NCI-H1436 treated with DMSO at 0.1 percent for 48 hours (cell line): ENCODE measurements around the gene ADRB1.

ENCODE experiments used
- DNase-seq: peaks from one replicate; lab custom pipeline; 2025; lab: John Stamatoyannopoulos, UW

The ADRB1 gene

DNA sequence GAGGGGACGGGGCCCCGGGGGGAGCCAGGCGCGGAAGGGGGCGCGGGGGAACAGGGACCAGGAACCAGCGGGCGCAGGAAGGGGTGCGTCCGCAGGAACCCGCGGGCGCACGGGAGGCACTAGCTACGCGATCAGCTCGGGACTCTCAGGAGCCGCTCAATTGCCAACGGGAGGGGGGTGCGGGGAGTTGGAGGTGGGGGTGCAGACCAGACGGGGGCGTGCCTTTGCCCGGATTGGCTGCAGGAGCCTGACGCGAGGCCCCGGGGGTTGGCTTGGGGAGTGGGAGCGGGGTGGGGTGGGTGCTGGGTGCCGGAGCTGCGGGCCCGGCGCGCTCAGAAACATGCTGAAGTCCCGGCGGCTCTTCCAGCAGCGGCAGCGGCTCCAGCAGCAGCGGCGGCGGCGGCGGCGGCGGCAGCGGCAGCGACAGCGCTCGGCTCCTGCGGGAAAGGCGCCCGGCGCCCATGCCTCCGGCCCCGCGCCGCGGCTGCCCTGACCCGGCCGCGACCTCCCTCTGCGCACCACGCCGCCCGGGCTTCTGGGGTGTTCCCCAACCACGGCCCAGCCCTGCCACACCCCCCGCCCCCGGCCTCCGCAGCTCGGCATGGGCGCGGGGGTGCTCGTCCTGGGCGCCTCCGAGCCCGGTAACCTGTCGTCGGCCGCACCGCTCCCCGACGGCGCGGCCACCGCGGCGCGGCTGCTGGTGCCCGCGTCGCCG is at the start of gene ADRB1:
ADRB1 (plus strand) TSS at position 335 of the 715 bp plus-strand sequence; CDS start at position 602, 267 bp downstream.
- peak; percentile 12 for DNase-seq

DNA sequence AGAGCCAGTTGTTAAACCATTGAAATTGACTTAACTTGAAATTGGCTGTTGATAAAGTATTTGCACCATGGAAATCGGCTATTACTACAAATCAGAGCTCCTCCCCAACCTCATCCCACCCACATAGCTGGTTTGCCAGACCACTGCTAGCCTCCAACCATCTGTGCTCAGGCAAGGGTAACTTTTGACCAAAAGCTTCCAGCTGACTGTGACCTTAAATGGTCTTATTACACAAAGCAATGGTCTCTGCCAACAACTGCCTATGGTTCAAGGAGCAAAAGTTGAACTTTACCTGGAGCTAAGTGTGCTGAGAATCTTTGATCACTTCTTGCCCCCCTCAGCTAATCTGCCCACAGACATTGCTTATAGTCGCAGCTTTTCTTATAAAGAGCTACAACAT is 48.5 kb upstream of the ADRB1 start:
- no peak for DNase-seq

DNA sequence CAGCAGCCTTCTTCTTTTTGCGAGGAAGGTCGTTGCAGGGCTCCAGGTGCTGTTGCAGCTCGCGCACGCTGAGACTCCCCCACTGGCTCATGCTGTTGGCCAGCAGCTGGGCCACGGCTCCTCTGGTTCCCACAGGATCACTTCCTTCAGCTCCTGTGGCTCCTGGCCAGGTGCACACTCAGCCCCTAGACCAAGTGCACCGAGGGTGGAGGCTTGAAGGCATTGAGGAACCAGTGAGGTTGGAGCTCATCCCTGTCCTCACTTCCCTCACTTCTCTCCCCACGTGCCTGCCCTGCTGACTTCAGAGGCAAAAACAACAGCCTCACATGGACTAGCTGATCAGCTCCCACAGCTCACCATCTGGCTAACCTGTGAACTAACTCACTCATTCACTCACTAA is 46.2 kb upstream of the ADRB1 start:
- no peak for DNase-seq

DNA sequence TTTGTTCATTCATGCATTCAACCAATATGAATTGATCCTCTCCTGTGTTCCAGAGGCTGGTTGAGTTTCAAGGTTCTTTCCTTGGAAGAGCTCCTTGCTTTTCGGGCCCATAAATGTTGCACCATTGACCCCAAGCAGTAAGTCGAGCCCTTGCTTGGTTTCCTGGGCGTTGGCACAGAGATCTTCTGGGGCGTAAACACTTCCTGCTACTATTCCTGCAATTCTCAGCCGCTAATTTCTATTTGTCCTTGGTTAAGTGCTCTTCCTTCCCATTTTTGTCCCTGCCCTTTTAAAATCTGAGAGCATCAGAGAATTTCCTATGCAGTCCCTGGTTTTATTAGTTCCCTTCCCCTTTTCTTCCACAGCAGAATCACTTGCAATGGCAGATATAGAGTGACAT is 44.1 kb upstream of the ADRB1 start:
- no peak for DNase-seq

DNA sequence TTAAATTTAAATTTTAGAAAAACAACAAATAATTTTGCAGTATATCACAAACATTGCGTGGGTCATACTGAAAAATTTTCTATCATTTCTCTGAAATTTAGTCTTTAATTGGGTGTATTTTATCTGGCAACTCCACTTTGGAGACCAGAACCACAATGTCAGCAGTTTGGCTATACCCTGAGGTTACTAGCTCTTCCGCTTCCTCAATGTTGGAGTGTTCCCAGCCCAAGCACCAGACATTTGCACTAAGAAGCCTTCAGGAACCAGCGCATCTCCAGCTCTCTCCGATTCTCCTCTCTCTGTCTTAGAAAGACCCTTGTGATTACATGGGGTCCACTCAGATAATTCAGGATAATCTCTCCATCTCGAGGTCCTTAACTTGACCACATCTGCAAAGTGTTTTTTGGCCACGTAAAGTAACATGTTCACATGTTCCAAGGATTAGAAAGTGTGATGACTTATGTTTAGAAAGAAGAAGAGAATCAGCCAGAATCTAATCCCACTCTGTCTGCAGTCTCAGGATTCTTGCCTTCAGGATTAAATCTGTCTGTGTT is 43.1 kb upstream of the ADRB1 start:
- no peak for DNase-seq

DNA sequence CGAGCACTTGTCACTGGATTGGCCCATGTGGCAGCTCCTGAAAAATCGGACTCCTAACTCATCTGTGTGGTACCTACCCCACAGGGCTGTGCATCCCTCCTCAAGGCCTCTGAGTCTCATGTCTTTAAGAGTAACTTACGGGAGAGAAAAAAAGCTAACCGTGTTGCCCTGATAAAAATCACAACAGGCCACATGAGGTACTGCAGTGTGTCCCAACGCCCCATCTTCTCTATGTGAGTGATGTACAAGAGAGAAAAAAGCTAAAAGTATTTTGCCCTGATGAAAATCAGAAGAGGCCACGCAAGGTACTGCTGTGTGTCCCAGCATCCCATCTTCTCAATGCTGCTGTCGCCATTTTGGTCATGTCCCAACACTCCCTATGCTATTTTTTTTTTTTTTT is 41.2 kb upstream of the ADRB1 start:
- DNase-seq = no peak

DNA sequence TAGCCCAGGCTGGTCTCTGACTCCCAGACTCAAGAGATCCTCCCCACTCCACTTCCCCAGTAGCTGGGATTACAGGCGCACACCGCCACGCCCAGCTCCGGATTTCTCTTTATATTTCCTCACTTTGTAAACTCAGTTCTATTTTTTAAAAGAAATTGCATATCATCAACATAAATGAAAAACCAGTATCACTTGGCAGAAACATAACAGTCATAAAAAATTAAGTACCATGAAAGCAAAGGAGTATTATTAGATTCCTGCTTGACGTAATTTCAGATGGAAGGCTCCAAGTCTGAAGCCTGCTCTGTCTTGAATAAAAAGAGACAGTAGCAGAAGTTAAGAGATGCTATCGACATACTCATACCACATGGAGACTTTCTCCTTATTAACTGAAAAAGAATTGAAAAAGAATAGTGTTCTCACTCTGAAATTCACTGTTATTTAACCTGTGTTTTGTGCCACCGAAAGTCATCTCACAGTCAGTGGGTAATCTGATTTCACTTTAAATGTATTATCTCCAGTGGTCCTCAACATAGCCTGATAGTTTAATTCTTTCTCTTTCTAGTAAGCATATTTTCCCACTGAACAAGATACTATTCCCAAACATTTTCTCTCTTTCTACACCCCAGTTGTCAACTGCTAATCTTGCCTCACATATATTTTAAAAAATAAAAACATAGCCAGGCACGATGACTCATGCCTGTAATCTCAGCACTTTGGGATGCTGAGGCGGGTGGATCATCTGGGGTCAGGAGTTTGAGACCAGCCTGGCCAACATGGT is 40.3 kb upstream of the ADRB1 start:
- DNase-seq = no peak

DNA sequence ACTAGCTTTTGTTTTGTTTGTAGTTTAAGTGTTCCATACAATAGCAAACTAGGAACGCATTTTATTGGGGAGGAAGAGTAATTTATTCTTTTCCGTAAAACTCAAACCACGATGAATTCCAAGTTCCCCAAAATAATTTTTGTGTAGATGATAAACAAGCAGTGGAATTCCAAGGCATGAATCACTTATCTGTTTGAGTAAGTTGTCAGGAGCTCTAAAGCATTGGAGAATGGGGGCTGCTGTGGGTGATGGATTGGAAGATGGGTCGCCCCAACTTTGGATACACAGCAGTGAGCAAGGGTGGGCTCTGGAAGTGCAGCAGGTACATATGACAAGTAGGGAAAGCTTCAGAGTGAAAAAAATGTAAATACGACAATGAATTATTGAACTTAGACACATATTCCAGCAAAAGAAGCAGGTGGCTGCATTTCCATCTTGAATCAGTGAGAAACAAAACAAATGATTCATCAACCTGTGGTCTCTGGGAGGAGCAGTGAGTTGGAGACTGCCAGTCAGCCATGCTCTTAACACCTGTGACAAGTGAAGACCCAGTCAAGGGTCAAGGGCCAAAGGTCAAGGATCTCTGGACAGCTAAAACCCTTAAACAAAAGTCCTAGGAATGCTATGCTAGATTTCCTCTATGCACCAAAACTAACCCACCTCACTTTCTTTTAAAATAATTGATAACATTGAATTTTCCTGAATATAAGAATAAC is 34.2 kb upstream of the ADRB1 start:
- DNase-seq = no peak

DNA sequence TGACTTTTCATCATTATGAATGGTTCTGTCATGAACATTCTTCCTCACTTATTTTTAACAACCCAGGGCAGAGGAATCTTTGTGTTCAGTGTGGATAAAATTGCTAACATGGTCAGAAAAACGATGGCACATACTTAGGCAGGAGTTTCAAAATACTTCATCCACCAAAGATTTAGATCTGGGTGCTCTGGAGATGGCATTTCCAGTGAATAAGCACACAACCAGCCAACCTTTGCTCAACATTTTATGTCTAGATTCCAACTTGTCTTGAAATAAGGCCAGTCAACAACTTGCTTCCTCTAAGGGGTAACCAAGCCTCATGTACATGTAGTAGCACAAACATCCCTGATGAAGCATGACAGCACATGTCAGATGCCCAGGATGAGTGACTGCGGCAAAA is 33.4 kb upstream of the ADRB1 start:
- DNase-seq = no peak

DNA sequence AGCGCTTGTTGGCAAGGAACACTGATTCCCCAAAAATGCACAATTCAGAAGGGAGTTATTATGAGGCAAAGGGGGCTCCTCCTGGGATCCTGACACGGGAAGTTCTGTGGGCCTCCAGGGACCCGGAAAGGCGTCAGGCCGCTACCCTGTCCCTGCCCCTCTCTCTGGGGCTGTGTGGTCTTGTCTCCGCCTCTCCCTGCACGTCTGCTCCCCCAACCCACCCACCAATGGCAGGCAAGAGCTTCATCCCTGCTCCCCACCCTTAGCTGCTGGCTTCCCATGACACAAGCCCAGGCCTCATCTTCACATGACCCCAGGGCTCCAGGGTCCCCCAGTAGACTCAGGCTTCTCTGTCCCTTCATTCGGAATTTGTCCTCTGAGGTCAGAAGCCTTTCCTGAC is 31.0 kb upstream of the ADRB1 start:
- DNase-seq = no peak

DNA sequence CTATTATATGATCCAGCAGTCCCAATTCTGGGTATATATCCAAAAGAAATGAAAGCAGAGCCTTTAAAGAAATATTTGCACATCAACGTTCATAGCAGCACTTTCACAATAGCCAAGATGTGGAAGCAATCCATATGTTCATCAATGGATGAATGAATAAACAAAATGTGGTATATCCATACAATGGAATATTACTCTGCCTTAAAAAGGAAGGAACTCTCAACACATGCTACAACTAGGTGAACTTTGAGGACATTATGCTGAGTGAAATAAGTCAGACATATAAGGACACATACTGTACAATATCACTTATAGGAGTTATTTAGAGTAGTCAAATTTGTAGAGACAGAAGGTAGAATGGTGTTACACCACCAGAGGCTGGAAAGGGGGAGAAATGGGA is 28.0 kb upstream of the ADRB1 start:
- DNase-seq = no peak

DNA sequence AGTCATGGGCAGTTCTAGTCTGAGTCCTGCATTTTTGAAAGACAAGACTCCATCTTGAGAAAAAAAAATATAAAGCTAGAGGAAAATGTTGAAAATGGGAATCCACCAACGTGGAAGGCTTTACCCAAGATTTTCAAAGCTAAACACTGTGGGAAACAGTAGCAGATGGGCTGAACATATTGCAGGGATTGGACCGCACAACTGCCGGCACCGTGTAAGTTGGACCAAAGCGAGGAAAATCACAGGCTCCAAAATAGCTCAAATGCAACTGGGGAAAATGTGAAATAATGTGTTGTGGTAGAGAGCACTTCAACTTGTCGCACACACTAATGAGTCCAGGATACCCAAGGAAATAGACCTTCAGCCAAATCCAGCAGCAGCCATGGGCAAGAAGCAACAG is 26.4 kb upstream of the ADRB1 start:
- no peak for DNase-seq

DNA sequence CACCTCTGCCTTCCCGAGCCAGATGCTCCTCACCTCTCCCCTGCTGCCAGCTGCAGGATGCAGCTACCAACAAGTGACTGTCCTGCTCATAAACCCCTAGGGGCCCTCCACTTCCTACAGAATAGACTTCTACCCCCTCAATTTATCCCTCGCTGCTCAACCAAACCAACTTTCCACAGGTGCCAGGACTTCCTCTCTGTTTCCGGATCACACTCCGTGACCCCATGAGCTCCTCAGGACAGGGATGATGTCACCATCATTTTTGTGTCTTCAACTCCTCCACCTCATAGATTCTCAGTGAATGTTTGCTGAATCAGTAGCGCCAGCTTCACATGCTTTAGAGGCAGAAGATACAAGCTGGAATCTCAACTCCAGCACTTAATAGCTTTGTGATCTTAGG is 25.8 kb upstream of the ADRB1 start:
- no peak for DNase-seq

DNA sequence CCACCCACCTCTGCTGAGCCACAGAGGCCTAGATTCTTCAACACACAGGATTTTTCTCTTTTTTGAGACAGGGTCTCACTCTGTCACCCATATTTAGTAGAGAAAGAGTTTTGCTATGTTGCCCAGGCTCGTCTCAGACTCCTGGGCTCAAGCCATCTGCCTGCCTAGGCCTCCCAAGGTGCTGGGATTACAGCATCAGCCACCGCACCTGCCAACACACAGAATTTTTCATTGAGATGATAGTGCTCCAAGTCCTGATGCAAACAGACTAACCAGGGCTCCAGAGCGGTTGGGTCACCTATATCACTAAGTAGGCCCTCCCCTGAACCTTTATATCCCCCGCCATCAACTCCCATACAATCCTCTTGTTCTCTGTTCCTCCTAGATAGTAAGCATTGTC is 24.4 kb upstream of the ADRB1 start:
- no peak for DNase-seq

DNA sequence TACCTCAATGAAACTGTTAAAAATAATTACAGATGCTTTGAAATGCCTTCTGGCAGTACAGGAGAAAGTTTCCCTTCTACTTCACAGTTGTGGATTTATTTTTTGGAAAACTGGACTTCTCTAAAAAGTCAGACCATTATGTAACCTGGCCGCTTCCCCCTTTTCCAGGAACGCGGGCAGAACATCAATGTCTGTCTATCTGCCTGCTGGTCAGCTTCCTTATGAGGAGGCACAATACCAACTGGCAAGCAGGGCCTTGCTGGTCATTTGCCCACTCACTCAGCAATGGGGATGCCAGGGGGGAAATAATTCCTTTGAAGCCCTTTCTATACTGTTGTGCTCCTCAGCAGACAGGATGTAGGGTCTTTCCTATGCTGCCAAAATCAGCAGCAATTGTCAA is 22.5 kb upstream of the ADRB1 start:
- no peak for DNase-seq

DNA sequence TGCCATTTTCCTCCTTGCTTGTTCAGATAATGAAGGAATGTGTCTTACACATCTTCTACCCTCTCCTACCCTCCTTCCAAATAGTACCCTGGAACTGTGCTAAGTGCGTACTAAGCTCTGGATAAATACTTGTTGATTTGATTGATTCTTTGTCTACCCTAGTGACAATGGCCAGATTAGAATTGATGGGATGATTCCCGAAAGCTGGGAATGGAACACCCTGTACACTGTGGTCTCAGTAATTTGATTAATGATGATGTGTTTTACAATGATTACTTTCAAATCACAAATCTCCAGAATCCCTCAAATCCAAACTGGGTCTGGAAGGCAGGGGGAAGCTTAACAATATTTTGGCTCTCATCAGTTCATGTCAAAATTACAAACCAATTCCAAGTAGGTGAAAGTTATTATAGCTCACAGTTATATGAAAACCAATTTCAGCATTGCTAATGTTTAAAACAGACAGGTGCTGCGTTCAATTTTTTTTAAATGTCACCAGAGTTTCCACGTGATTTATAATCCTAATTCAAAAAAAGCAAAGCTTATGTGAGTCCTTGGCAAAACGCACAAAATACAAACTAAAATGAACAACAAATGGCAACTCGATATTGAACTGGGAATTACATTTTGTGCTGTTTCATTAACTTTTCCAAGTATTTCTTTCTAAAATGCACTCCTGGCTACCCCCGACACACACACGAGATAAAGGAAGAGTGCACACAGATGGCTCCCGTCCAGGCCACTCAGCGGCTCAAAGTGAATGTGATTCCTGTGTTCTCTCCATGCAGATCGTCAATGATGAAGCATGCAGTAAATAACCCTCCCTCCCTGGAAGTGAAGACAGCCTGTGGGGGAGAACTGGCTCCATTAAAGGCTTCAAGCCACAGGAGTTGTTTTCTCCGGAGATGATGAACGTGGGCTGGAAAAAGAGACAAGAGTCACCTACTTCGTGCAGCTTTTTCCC is 21.7 kb upstream of the ADRB1 start:
- no peak for DNase-seq

DNA sequence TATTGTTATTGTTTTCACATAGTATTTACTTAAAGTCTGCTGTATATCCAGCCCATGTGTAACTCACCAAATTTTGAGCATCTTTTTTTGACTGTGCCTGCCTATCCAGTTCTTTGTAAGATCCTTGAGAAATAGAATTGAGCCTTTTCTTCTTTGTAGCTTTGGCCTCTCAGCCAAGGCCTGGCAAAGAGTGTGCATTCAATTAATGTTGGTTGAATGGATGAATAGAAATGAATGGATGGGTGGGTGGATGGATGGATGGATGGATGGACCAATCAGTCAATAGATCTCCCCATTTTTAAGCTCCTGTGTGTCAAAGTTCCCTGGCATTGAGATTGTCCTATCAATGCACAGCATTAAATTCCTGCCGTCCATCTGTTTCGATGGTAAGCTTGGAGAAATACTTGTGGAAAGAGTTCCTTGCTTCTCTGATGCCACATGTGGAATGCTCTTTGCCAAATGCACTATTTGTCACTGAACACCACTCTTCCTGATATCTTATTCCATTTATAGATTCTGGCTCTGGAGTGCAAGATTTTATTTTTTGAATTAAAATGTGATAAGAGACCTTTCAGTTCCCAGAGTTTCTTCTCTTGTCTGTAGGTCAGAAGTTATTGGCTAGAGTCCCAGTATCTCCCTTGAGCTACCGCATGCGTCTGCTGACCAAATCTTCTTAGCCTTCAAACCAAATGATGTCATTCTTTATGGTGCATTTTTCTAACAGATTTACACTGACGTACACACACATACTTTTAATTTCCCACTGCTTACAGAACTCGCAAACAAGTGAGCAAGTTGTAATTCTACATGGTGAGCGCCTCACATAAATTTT is 20.7 kb upstream of the ADRB1 start:
- DNase-seq = no peak

DNA sequence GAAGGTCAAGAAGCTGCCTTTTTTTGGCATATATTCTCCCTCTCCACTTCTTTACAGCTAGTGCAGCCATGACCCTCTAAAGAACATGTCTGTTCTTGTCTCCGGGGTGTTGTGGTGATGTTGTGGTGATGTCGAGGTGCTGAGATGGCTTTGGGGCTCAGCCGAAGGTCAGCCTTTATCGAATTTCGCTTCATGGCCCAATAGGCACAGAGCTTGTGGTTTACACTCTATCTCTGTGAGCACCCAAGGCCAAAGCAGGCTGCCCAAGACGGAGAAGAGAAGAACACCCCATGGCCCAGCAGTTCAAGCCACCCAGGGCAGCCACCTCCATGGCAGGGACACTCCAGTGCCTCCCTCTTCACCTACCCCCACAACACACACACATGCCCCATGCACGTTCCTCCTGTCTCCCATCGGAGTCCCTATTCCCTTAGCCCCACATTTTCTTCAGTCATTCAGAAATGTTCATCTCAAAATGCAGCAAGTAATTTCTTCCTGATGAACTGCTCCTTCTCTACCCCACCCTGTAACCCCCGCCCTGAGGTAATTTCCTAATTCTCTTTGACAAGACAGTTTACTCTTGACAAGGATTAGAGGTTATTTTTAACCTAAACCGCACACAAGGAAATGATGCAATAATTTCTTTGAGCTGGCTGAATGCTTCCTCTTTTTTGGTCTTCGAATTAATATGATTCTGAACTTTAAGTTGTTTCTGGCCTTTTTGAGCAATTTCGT is 18.6 kb upstream of the ADRB1 start:
- DNase-seq = no peak

DNA sequence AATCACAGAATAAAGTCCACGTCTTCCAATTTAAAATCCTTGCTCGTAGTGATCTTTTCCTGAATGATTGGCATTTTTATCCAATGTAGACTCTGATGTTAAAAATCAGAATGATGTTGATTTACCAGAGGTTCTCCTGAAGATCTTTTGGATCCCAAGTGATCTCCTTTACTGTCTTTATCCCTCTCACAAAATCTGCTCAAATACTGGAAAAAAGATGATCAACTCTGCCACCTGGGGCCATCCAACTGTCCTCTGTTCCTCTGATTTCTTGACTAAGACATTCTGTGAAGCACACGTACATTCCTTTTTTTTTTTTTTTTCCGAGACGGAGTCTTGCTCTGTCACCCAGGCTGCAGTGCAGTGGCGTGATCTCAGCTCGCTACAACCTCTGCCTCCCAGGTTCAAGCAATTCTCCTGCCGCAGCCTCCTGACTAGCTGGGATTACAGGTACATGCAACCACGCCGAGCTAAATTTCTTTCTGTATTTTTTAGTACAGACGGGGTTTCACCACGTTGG is 18.0 kb upstream of the ADRB1 start:
- no peak for DNase-seq
